Osteoblast (primary cell): ENCODE data around the gene FRRS1L. TPM values are rescaled to one million over a fixed set of nuclear protein-coding genes. Genes with fewer than 3 reads are reported as not detected.

Source experiments
- DNase-seq: peaks from one replicate; pipeline ENCODE4 v3.0.0; 2011; ENCODE audit warnings: low spot score, mixed read lengths; ENCODE audit not compliant: insufficient read length; ENCODE audit errors: missing footprints
- H2AFZ ChIP-seq: 2 replicates; pipeline ENCODE4 v1.6.0; 2011; ENCODE audit warnings: mild to moderate bottlenecking, low read length
- H3K27ac ChIP-seq: 2 replicates; pipeline ENCODE4 v1.5.1; 2011; ENCODE audit warnings: mild to moderate bottlenecking, low read depth, low read length, moderate library complexity
- H3K27me3 ChIP-seq: 2 replicates; pipeline ENCODE4 v1.6.0; 2012; ENCODE audit warnings: mild to moderate bottlenecking, control low read depth, inconsistent platforms, low read length, moderate library complexity; ENCODE audit not compliant: insufficient read depth
- H3K36me3 ChIP-seq: 2 replicates; pipeline ENCODE4 v1.5.1; 2011; ENCODE audit warnings: mild to moderate bottlenecking, low read length, control low read depth, moderate library complexity; ENCODE audit not compliant: insufficient read depth
- H3K4me1 ChIP-seq: 2 replicates; pipeline ENCODE4 v1.5.1; 2011; ENCODE audit warnings: mild to moderate bottlenecking, low read length, control low read depth, moderate library complexity; ENCODE audit not compliant: insufficient read depth
- H3K4me2 ChIP-seq: 2 replicates; pipeline ENCODE4 v1.6.0; 2011; ENCODE audit warnings: mild to moderate bottlenecking, low read length; ENCODE audit not compliant: insufficient read depth
- H3K4me3 ChIP-seq: fragments of 200-600 bp; sonication (generic); 3 replicates; pipeline ENCODE4 v1.5.1; 2012; ENCODE audit warnings: mild to moderate bottlenecking, low read length, inconsistent platforms; ENCODE audit not compliant: insufficient read depth
- H3K79me2 ChIP-seq: 2 replicates; pipeline ENCODE4 v1.6.0; 2012; ENCODE audit warnings: mild to moderate bottlenecking, low read length, control low read depth, inconsistent platforms; ENCODE audit not compliant: insufficient read depth
- H3K9me3 ChIP-seq: 2 replicates; pipeline ENCODE4 v1.5.1; 2011; ENCODE audit warnings: low read depth, low read length, control low read depth
- H4K20me1 ChIP-seq: 2 replicates; pipeline ENCODE4 v1.6.0; 2012; ENCODE audit warnings: mild to moderate bottlenecking, low read length, control low read depth; ENCODE audit not compliant: insufficient read depth
- total RNA-seq: library from RNA; depleted of rRNA; stranded (reverse); fragments of >200 nt; gene quantifications from 2 replicates; pipeline ENCODE4 v1.2.3, GENCODE V29; 2012
- TF ChIP-seq, protein P1 (sequence below): IDR thresholded peaks from 2 replicates; pipeline ENCODE4 v1.5.1; 2011; ENCODE audit warnings: mild to moderate bottlenecking, low read depth, low read length, moderate library complexity; ENCODE audit errors: extremely low read depth

The FRRS1L gene
- total RNA-seq, 1 donor = 0.36 TPM

DNA sequence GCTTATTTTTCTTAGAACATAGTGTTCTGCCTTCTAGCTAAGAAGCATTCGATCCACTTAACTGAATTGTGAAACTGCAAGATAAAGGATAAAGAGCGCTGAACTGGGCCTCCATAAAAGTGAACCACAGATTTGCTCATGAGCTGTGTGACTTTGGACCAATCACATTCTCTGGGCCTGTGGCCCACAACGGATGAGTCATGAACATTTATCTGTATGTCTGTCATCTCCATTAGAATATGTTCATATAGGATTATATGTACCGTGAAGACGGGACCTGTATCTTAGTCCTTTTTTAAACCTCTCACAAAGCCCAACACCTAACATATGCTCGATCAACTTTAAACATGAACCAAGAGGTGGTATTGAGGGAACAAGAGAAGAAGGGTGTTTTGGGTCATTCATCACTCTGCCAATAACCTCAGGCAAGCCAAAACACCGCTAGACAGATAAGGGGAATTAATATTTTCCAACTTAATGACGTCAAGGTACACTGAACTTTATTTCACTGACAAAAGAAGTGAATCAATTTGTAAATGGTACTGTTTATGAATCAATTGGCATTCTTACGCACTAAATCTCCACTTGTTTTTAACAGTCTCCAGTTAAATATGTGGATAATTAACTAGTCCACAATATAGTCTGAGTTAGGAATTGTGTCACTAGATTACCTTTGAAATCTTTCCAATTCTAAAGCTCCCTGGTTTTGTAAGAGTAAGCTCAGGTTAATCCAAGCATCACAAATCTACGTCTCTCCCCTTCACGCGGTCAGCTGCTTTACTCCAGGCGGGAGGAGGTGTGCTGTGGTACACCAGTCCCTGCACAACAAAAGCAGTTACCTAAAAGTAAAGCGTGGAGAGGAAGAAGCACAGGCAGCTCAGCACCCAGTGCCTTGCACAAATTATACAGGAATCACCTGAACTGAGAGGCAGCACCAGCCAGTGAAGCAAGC, 48.9 kb downstream of the FRRS1L start:
- peaks cover 32% of the 10 kb centered on the region for H4K20me1 ChIP-seq

DNA sequence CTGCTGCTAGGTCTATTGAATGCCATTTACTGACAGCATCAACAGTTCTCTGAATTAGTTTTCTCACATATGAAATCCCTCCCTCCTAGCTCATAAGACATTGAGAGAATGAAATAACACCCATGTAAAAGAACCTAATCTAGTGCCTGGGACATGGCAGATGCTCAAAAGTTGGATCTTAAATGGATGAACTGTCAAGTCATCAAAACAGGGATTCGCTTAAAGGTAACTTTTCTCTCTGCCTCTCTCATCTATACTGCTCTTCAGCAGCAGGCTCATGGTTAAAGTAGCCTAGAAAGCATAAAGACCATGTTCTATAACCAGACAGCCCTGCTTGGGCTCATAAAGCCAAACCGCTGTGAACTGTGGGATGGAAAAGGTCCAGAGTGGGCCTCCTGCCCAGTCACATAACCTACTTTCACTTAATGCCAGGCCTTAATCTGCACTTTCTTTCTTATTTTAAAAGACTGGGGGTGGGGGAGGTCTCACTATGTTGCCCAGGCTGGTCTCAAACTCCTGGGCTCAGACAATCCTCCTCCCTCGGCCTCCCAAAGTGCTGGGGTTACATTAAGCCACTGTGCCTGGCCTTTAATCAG, 51.0 kb downstream of the FRRS1L start:
- Histone ChIP-seq H3K9me3 (no peaks in the 10 kb centered on the region), H3K79me2 (peaks cover 84% of the 10 kb centered on the region), H3K27me3 (no peaks in the 10 kb centered on the region), H2AFZ (no peak overlapping the region), H3K4me1 (peaks cover 50% of the 10 kb centered on the region), H3K4me2 (peak overlapping the region; percentile 17), H3K36me3 (no peaks in the 10 kb centered on the region), H3K27ac (no peak overlapping the region), H3K4me3 (no peak overlapping the region), H4K20me1 (peaks cover 32% of the 10 kb centered on the region)
- TF ChIP-seq, protein P1, sequence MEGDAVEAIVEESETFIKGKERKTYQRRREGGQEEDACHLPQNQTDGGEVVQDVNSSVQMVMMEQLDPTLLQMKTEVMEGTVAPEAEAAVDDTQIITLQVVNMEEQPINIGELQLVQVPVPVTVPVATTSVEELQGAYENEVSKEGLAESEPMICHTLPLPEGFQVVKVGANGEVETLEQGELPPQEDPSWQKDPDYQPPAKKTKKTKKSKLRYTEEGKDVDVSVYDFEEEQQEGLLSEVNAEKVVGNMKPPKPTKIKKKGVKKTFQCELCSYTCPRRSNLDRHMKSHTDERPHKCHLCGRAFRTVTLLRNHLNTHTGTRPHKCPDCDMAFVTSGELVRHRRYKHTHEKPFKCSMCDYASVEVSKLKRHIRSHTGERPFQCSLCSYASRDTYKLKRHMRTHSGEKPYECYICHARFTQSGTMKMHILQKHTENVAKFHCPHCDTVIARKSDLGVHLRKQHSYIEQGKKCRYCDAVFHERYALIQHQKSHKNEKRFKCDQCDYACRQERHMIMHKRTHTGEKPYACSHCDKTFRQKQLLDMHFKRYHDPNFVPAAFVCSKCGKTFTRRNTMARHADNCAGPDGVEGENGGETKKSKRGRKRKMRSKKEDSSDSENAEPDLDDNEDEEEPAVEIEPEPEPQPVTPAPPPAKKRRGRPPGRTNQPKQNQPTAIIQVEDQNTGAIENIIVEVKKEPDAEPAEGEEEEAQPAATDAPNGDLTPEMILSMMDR = no peak
- no peak for DNase-seq

More for the DNA sequence above, 48.9 kb downstream of the FRRS1L start:
- peak overlapping the region; percentile 83 for H3K4me2 ChIP-seq
- H3K79me2 ChIP-seq = peaks cover 63% of the 10 kb centered on the region
- peak overlapping the region; percentile 47 for H3K27ac ChIP-seq
- TF ChIP-seq, protein P1 = no peak
- peak; percentile 90 for DNase-seq
- H3K27me3 ChIP-seq = no peaks in the 10 kb centered on the region
- H2AFZ ChIP-seq = no peak overlapping the region
- H3K4me3 ChIP-seq = peak overlapping the region; percentile 81
- H3K4me1 ChIP-seq = peaks cover 43% of the 10 kb centered on the region
- H3K9me3 ChIP-seq = no peaks in the 10 kb centered on the region
- H3K36me3 ChIP-seq = no peaks in the 10 kb centered on the region

DNA sequence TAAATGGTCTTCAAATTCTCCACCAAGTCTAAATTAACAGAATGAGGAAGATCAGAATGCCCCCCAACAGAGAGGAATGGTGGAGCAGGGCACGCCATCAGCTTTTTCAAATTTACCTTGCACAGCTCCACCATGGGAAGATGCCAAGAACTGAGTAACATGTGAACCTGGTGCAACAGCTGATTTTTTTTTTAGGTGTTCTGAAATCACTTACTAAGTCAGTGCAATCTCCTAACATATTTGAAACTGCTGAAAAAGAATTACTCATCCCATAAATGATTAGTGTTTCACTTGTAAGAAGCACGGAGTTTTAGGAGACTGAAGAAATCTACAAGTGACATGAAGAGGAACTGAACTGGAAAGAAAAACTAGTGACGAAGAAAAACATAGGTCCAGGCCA, 52.4 kb downstream of the FRRS1L start:
- Histone ChIP-seq H4K20me1 (peaks cover 32% of the 10 kb centered on the region), H3K4me2 (peak overlapping the region; percentile 46), H3K27ac (peak overlapping the region; percentile 27), H3K9me3 (no peaks in the 10 kb centered on the region), H3K79me2 (peaks cover 95% of the 10 kb centered on the region), H3K4me1 (peaks cover 57% of the 10 kb centered on the region), H3K27me3 (no peaks in the 10 kb centered on the region), H3K4me3 (no peak overlapping the region), H2AFZ (no peak overlapping the region), H3K36me3 (no peaks in the 10 kb centered on the region)
- DNase-seq = no peak
- TF ChIP-seq, protein P1 = no peak
